ENCODE results near the gene TTK. TPM values are rescaled to one million over a fixed set of nuclear protein-coding genes. Genes with fewer than 3 reads are reported as not detected.

Gene TTK
- total RNA-seq (1 to 10 TPM; 2.6 to 4.0 TPM), polyA plus RNA-seq (ENCODE audit: insufficient read length in 6 of 6) (10 to 100 TPM; 11.0 to 35.1 (median 19.2) TPM)
- long read RNA-seq, donor 1: 0 reads
- long read RNA-seq, donor 2, partial matches to known transcripts: 0 of 3 reads
- long read RNA-seq, donor 2, other reads (novel, unspliced or antisense): 0 of 3 reads
- long read RNA-seq, donor 3, partial matches to known transcripts: 0 of 3 reads
- long read RNA-seq, donor 3, other reads (novel, unspliced or antisense): 0 of 3 reads
- long read RNA-seq, donor 4: 0 reads
- long read RNA-seq, donor 5, partial matches to known transcripts: 0 of 3 reads
- long read RNA-seq, donor 5, other reads (novel, unspliced or antisense): 0 of 3 reads
- long read RNA-seq, donor 6, partial matches to known transcripts: 0 of 4 reads
- long read RNA-seq, donor 6, other reads (novel, unspliced or antisense): 0 of 4 reads
- long read RNA-seq, donor 7, partial matches to known transcripts: 0 of 2 reads
- long read RNA-seq, donor 7, other reads (novel, unspliced or antisense): 0 of 2 reads
- long read RNA-seq, donor 8, partial matches to known transcripts: 0 of 2 reads
- long read RNA-seq, donor 8, other reads (novel, unspliced or antisense): 0 of 2 reads
- long read RNA-seq, donor 9: 0 reads
- long read RNA-seq, donor 10: 0 reads
- long read RNA-seq, donor 11: 0 reads
- long read RNA-seq, donor 12, partial matches to known transcripts: 0 of 2 reads
- long read RNA-seq, donor 12, other reads (novel, unspliced or antisense): 0 of 2 reads

- H3K27ac ChIP-seq: peak within 1 kb of the TSS; percentile 85 to 91
These were observed at the start of gene TTK for GRCh38 chr6:80004173-80005072. TSS of gene TTK (plus strand) at chr6:80004649. CDS start at chr6:80005844, 1,195 bp downstream.

GRCh38 chr6:79954849-79955248, 49.6 kb upstream of the TTK start:
- DNase-seq (no peak), ATAC-seq (no peak)
- intact Hi-C loops (cut with DNase I): no loop called here
- Histone ChIP-seq H3K27ac (no peak overlapping the region), H3K4me3 (no peak overlapping the region), H3K36me3 (no peaks in the 10 kb centered on the region), H3K4me1 (no peaks in the 10 kb centered on the region), H3K27me3 (no peaks in the 10 kb centered on the region), H3K9me3 (no peaks in the 10 kb centered on the region)
- TF ChIP-seq CTCF (IDR thresholded peaks at IDR 0.05): no peak

More at GRCh38 chr6:80004173-80005072, at the start of gene TTK:
- Histone ChIP-seq H3K4me1 (peaks cover 6 to 7% of the 10 kb centered on the region in 2 donors), H3K9me3 (no peaks in the 10 kb centered on the region), H3K36me3 (no peaks in the 10 kb centered on the region), H3K4me3 (peak within 1 kb of the TSS; percentile 48 to 63), H3K27me3 (no peaks in the 10 kb centered on the region)
- ATAC-seq (peak; percentile 100), DNase-seq (peak; percentile 88 to 95 (median 95))
- no peak for TF ChIP-seq CTCF (IDR thresholded peaks at IDR 0.05)
- intact Hi-C loops (cut with DNase I): no loop called here

- Histone ChIP-seq H3K36me3 (no peaks in the 10 kb centered on the region), H3K4me1 (no peaks in the 10 kb centered on the region), H3K27me3 (no peaks in the 10 kb centered on the region), H3K27ac (no peak overlapping the region), H3K4me3 (no peak overlapping the region), H3K9me3 (peaks cover 0 to 16% of the 10 kb centered on the region in 2 donors)
- intact Hi-C loops (cut with DNase I): no loop called here
- DNase-seq: no peak
- TF ChIP-seq CTCF (IDR thresholded peaks at IDR 0.05): no peak
- ATAC-seq: no peak
These were observed 39.8 kb upstream of the TTK start for GRCh38 chr6:79964607-79965081.

DNA sequence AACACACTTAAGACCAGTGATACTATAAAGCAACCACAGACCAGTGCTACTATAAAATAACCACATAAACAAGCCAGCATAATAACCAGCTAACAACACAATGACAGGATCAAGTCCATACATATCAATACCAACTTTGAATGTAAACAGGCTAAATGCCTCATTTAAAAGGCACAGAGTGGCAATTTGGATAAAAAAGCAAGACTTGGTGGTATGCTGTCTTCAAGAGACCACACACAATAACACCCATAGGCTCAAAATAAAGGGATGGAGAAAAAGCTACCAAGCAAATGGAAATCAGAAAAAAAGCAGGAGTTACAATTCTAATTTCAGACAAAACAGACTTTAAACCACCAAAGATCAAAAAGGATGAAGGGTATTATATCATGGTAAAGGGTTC, 37.3 kb upstream of the TTK start:
- Histone ChIP-seq H3K4me1 (no peaks in the 10 kb centered on the region), H3K4me3 (no peak overlapping the region), H3K9me3 (peaks cover 0 to 28% of the 10 kb centered on the region in 2 donors), H3K27me3 (no peaks in the 10 kb centered on the region), H3K27ac (no peak overlapping the region), H3K36me3 (no peaks in the 10 kb centered on the region)
- intact Hi-C loops (cut with DNase I): no loop called here
- ATAC-seq (no peak), DNase-seq (no peak)
- TF ChIP-seq CTCF (IDR thresholded peaks at IDR 0.05): no peak

Measured in left lung (tissue), 14 donors.